GM19035 (cell line): ENCODE results near the gene DSCAML1.
"Not testable (repeated sequence)": the region's sequence is repeated elsewhere in the genome, so short reads cannot be mapped to it uniquely, and the experiment has no call there.

Source experiments
- ATAC-seq: cut with Tn5 transposase; IDR thresholded peaks from one replicate; pipeline ENCODE4 v1.9.1; 2021; ENCODE audit not compliant: unreplicated experiment

Gene DSCAML1

GRCh38 chr11:117419482-117420142 lies 377.4 kb downstream of the DSCAML1 start:
- no peak for ATAC-seq

- ATAC-seq = no peak
Observed at GRCh38 chr11:117418737-117419481, 378.1 kb downstream of the DSCAML1 start.

GRCh38 chr11:117417856-117418255 lies 379.2 kb downstream of the DSCAML1 start:
- ATAC-seq = no peak

GRCh38 chr11:117417342-117417741 lies 379.7 kb downstream of the DSCAML1 start:
- no peak for ATAC-seq

GRCh38 chr11:117415358-117415896 lies 381.6 kb downstream of the DSCAML1 start:
- ATAC-seq = no peak

GRCh38 chr11:117414724-117415123 lies 382.3 kb downstream of the DSCAML1 start:
- no peak for ATAC-seq

GRCh38 chr11:117413616-117414015 lies 383.4 kb downstream of the DSCAML1 start:
- ATAC-seq = no peak

- ATAC-seq = no peak
Observed at GRCh38 chr11:117412653-117413275, 384.3 kb downstream of the DSCAML1 start.

- no peak for ATAC-seq
Observed at GRCh38 chr11:117412176-117412575, 384.8 kb downstream of the DSCAML1 start.

GRCh38 chr11:117411736-117412135 lies 385.3 kb downstream of the DSCAML1 start:
- no peak for ATAC-seq

GRCh38 chr11:117410861-117411710 lies 385.9 kb downstream of the DSCAML1 start:
- no peak for ATAC-seq

GRCh38 chr11:117410238-117410637 lies 386.8 kb downstream of the DSCAML1 start:
- ATAC-seq = no peak

GRCh38 chr11:117409511-117409910 lies 387.5 kb downstream of the DSCAML1 start:
- no peak for ATAC-seq

- ATAC-seq = no peak
Observed at GRCh38 chr11:117408356-117408755, 388.7 kb downstream of the DSCAML1 start.

GRCh38 chr11:117407016-117407415 lies 390.0 kb downstream of the DSCAML1 start:
- ATAC-seq = no peak

GRCh38 chr11:117405898-117406297 lies 391.1 kb downstream of the DSCAML1 start:
- ATAC-seq = not testable (repeated sequence)

GRCh38 chr11:117399100-117399840 lies 397.7 kb downstream of the DSCAML1 start:
- ATAC-seq = not testable (repeated sequence)

GRCh38 chr11:117398618-117399017 lies 398.4 kb downstream of the DSCAML1 start:
- not testable (repeated sequence) for ATAC-seq

GRCh38 chr11:117396970-117397369 lies 400.0 kb downstream of the DSCAML1 start:
- ATAC-seq = no peak

- no peak for ATAC-seq
Observed at GRCh38 chr11:117395476-117395875, 401.5 kb downstream of the DSCAML1 start.
